Measurements from ENCODE around the gene CBX1. TPM values are rescaled to one million over a fixed set of nuclear protein-coding genes. Genes with fewer than 3 reads are reported as not detected.

CBX1 gene
- polyA plus RNA-seq, 1 donor from 2014 or later, result 363 TPM

- Histone ChIP-seq H3K27ac (ENCODE audit: low read length) (no peak overlapping the region), H2AFZ (ENCODE audit: low read depth, low read length) (no peak overlapping the region), H3K4me3 (ENCODE audit: low read length) (no peak overlapping the region), H3K4me2 (ENCODE audit: low read length) (no peak overlapping the region), H3K9me2 (ENCODE audit: insufficient read depth, low read length) (no peaks in the 10 kb centered on the region), H3K36me3 (ENCODE audit: insufficient read depth, low read length) (no peaks in the 10 kb centered on the region), H3K79me2 (replicated peaks; ENCODE audit: insufficient read depth, low read length) (peaks cover 17% of the 10 kb centered on the region), H3K9me3 (ENCODE audit: low read length) (no peaks in the 10 kb centered on the region), H3K27me3 (ENCODE audit: insufficient read depth, low read depth, low read length) (no peaks in the 10 kb centered on the region), H4K20me1 (ENCODE audit: insufficient read depth) (peaks cover 12% of the 10 kb centered on the region), H3F3A (ENCODE audit: insufficient read depth, low read length, poor library complexity, severe bottlenecking) (no peaks in the 10 kb centered on the region), H3K9ac (ENCODE audit: low read length) (no peak overlapping the region)
- TF ChIP-seq, protein P1, sequence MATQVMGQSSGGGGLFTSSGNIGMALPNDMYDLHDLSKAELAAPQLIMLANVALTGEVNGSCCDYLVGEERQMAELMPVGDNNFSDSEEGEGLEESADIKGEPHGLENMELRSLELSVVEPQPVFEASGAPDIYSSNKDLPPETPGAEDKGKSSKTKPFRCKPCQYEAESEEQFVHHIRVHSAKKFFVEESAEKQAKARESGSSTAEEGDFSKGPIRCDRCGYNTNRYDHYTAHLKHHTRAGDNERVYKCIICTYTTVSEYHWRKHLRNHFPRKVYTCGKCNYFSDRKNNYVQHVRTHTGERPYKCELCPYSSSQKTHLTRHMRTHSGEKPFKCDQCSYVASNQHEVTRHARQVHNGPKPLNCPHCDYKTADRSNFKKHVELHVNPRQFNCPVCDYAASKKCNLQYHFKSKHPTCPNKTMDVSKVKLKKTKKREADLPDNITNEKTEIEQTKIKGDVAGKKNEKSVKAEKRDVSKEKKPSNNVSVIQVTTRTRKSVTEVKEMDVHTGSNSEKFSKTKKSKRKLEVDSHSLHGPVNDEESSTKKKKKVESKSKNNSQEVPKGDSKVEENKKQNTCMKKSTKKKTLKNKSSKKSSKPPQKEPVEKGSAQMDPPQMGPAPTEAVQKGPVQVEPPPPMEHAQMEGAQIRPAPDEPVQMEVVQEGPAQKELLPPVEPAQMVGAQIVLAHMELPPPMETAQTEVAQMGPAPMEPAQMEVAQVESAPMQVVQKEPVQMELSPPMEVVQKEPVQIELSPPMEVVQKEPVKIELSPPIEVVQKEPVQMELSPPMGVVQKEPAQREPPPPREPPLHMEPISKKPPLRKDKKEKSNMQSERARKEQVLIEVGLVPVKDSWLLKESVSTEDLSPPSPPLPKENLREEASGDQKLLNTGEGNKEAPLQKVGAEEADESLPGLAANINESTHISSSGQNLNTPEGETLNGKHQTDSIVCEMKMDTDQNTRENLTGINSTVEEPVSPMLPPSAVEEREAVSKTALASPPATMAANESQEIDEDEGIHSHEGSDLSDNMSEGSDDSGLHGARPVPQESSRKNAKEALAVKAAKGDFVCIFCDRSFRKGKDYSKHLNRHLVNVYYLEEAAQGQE (IDR thresholded peaks at IDR 0.05; ENCODE audit: borderline replicate concordance), result no peak
- TF ChIP-seq POLR2AphosphoS5 (IDR thresholded peaks at IDR 0.05) (no peak), EZH2 (IDR thresholded peaks at IDR 0.05; ENCODE audit: borderline replicate concordance, insufficient read depth, low read length, poor library complexity, severe bottlenecking) (no peak), TAF1 (IDR thresholded peaks at IDR 0.05; ENCODE audit: low read depth) (no peak), SMC3 (conservative IDR thresholded peaks at IDR 0.05; ENCODE audit: poor library complexity) (no peak), RAD21 (conservative IDR thresholded peaks at IDR 0.05) (no peak), MXI1 (conservative IDR thresholded peaks at IDR 0.05; ENCODE audit: poor library complexity, severe bottlenecking) (no peak), EP300 (conservative IDR thresholded peaks at IDR 0.05; ENCODE audit: poor library complexity, severe bottlenecking) (no peak)
- TF ChIP-seq, protein P2, sequence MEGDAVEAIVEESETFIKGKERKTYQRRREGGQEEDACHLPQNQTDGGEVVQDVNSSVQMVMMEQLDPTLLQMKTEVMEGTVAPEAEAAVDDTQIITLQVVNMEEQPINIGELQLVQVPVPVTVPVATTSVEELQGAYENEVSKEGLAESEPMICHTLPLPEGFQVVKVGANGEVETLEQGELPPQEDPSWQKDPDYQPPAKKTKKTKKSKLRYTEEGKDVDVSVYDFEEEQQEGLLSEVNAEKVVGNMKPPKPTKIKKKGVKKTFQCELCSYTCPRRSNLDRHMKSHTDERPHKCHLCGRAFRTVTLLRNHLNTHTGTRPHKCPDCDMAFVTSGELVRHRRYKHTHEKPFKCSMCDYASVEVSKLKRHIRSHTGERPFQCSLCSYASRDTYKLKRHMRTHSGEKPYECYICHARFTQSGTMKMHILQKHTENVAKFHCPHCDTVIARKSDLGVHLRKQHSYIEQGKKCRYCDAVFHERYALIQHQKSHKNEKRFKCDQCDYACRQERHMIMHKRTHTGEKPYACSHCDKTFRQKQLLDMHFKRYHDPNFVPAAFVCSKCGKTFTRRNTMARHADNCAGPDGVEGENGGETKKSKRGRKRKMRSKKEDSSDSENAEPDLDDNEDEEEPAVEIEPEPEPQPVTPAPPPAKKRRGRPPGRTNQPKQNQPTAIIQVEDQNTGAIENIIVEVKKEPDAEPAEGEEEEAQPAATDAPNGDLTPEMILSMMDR (IDR thresholded peaks at IDR 0.05; ENCODE audit: poor library complexity, severe bottlenecking), result no peak
Measured at GRCh38 chr17:48059125-48059668, 42.1 kb downstream of the CBX1 start.

DNA sequence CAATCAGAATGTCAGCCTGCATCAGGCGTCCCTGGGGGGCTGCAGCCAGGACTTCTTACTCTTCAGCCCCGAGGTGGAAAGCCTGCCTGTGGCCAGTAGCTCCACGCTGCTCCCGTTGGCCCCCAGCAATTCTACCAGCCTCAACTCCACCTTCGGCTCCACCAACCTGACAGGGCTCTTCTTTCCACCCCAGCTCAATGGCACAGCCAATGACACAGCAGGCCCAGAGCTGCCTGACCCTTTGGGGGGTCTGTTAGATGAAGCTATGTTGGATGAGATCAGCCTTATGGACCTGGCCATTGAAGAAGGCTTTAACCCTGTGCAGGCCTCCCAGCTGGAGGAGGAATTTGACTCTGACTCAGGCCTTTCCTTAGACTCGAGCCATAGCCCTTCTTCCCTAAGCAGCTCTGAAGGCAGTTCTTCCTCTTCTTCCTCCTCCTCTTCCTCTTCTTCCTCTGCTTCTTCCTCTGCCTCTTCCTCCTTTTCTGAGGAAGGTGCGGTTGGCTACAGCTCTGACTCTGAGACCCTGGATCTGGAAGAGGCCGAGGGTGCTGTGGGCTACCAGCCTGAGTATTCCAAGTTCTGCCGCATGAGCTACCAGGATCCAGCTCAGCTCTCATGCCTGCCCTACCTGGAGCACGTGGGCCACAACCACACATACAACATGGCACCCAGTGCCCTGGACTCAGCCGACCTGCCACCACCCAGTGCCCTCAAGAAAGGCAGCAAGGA lies 42.7 kb downstream of the CBX1 start:
- H4K20me1 ChIP-seq (ENCODE audit: insufficient read depth), result peaks cover 12% of the 10 kb centered on the region
- TF ChIP-seq EP300 (conservative IDR thresholded peaks at IDR 0.05; ENCODE audit: poor library complexity, severe bottlenecking) (no peak), MXI1 (conservative IDR thresholded peaks at IDR 0.05; ENCODE audit: poor library complexity, severe bottlenecking) (no peak), SMC3 (conservative IDR thresholded peaks at IDR 0.05; ENCODE audit: poor library complexity) (no peak), POLR2AphosphoS5 (IDR thresholded peaks at IDR 0.05) (no peak), RAD21 (conservative IDR thresholded peaks at IDR 0.05) (no peak), TAF1 (IDR thresholded peaks at IDR 0.05; ENCODE audit: low read depth) (no peak), EZH2 (IDR thresholded peaks at IDR 0.05; ENCODE audit: borderline replicate concordance, insufficient read depth, low read length, poor library complexity, severe bottlenecking) (no peak)
- TF ChIP-seq, protein P2 (IDR thresholded peaks at IDR 0.05; ENCODE audit: poor library complexity, severe bottlenecking), result no peak
- TF ChIP-seq, protein P1 (IDR thresholded peaks at IDR 0.05; ENCODE audit: borderline replicate concordance), result no peak

More for the DNA sequence above, 42.7 kb downstream of the CBX1 start:
- Histone ChIP-seq H3K9me3 (ENCODE audit: low read length) (no peaks in the 10 kb centered on the region), H3K4me2 (ENCODE audit: low read length) (no peak overlapping the region), H3K9ac (ENCODE audit: low read length) (no peak overlapping the region), H3K9me2 (ENCODE audit: insufficient read depth, low read length) (no peaks in the 10 kb centered on the region), H3K36me3 (ENCODE audit: insufficient read depth, low read length) (no peaks in the 10 kb centered on the region), H3F3A (ENCODE audit: insufficient read depth, low read length, poor library complexity, severe bottlenecking) (no peaks in the 10 kb centered on the region), H3K4me3 (ENCODE audit: low read length) (no peak overlapping the region), H2AFZ (ENCODE audit: low read depth, low read length) (no peak overlapping the region), H3K27me3 (ENCODE audit: insufficient read depth, low read depth, low read length) (no peaks in the 10 kb centered on the region), H3K79me2 (replicated peaks; ENCODE audit: insufficient read depth, low read length) (peaks cover 17% of the 10 kb centered on the region), H3K27ac (ENCODE audit: low read length) (no peak overlapping the region)

Data from neural cell (in vitro differentiated cells).